HG03196 (cell line): Measurements from ENCODE around the gene SCUBE3.

Experiments
- ATAC-seq: cut with Tn5 transposase; IDR thresholded peaks from one replicate; pipeline ENCODE4 v1.9.1; 2021; ENCODE audit not compliant: unreplicated experiment

The SCUBE3 gene

GRCh38 chr6:35213824-35214756, at the start of gene SCUBE3:
Gene SCUBE3, plus strand, starts transcription at chr6:35213956. Its CDS starts 463 bp downstream, at chr6:35214419.
- ATAC-seq: no peak

GRCh38 chr6:35164277-35164676, 49.5 kb upstream of the SCUBE3 start:
- no peak for ATAC-seq

GRCh38 chr6:35164868-35165267, 48.9 kb upstream of the SCUBE3 start:
- no peak for ATAC-seq

GRCh38 chr6:35165630-35166071, 48.1 kb upstream of the SCUBE3 start:
- no peak for ATAC-seq

- no peak for ATAC-seq
Observed at GRCh38 chr6:35166116-35166515, 47.6 kb upstream of the SCUBE3 start.

GRCh38 chr6:35166520-35166919, 47.2 kb upstream of the SCUBE3 start:
- ATAC-seq: no peak

- no peak for ATAC-seq
Observed at GRCh38 chr6:35167505-35167904, 46.3 kb upstream of the SCUBE3 start.

- ATAC-seq: no peak
Observed at GRCh38 chr6:35168461-35168861, 45.3 kb upstream of the SCUBE3 start.

- no peak for ATAC-seq
Observed at GRCh38 chr6:35170166-35170565, 43.6 kb upstream of the SCUBE3 start.

GRCh38 chr6:35170891-35171290, 42.9 kb upstream of the SCUBE3 start:
- ATAC-seq: no peak

GRCh38 chr6:35173044-35173426, 40.7 kb upstream of the SCUBE3 start:
- no peak for ATAC-seq

GRCh38 chr6:35173427-35174087, 40.2 kb upstream of the SCUBE3 start:
- ATAC-seq: no peak

- no peak for ATAC-seq
Observed at GRCh38 chr6:35174088-35174434, 39.7 kb upstream of the SCUBE3 start.

- no peak for ATAC-seq
Observed at GRCh38 chr6:35174501-35174900, 39.3 kb upstream of the SCUBE3 start.

- ATAC-seq: no peak
Observed at GRCh38 chr6:35176301-35177024, 37.3 kb upstream of the SCUBE3 start.

- ATAC-seq: no peak
Observed at GRCh38 chr6:35177157-35177556, 36.6 kb upstream of the SCUBE3 start.

- ATAC-seq: no peak
Observed at GRCh38 chr6:35177596-35177995, 36.2 kb upstream of the SCUBE3 start.

- ATAC-seq: no peak
Observed at GRCh38 chr6:35178012-35178411, 35.7 kb upstream of the SCUBE3 start.

- no peak for ATAC-seq
Observed at GRCh38 chr6:35178932-35179832, 34.6 kb upstream of the SCUBE3 start.

- no peak for ATAC-seq
Observed at GRCh38 chr6:35179901-35180535, 33.7 kb upstream of the SCUBE3 start.
